Vagina (tissue), 2 donors: ENCODE measurements around the gene SULT1B1.
"Not testable (repeated sequence)": the region's sequence is repeated elsewhere in the genome, so short reads cannot be mapped to it uniquely, and the experiment has no call there.

Experiments used
- CTCF ChIP-seq, 3 experiments: fragments of 450-650 bp in 2 of 3; fragments of 200-600 bp in 1 of 3; sonication (generic) in 1 of 3; IDR thresholded peaks; one replicate each; pipeline ENCODE4 v1.5.1; 2017 to 2019; ENCODE audit warnings: antibody characterized with exemption in 3 of 3, mild to moderate bottlenecking in 2 of 3, moderate library complexity in 2 of 3
- POLR2A ChIP-seq, 2 donors: fragments of 450-650 bp; IDR thresholded peaks; one replicate each; pipeline ENCODE4 v1.6.1; 2017; ENCODE audit warnings: antibody characterized with exemption in 2 of 2, mild to moderate bottlenecking in 2 of 2, moderate library complexity in 2 of 2
- POLR2AphosphoS5 ChIP-seq, 2 donors: sonication (generic); formaldehyde crosslinking; IDR thresholded peaks; one replicate each; pipeline ENCODE4 v1.9.0; 2017; ENCODE audit warnings: antibody characterized with exemption in 2 of 2, mild to moderate bottlenecking in 2 of 2, low read depth in 1 of 2; ENCODE audit not compliant: insufficient read depth in 1 of 2

GRCh38 chr4:69768554-69768953 is 8.1 kb upstream of the SULT1B1 start:
- not testable (repeated sequence) for TF ChIP-seq CTCF (IDR thresholded peaks at IDR 0.05); POLR2AphosphoS5 (IDR thresholded peaks at IDR 0.05; ENCODE audit: insufficient read depth in 1 of 2, low read depth in 1 of 2); POLR2A (IDR thresholded peaks at IDR 0.05)
